Upper lobe of right lung (tissue), 1 donor: Measurements from ENCODE around the gene SLC25A19. TPM values are rescaled to one million over a fixed set of nuclear protein-coding genes. Genes with fewer than 3 reads are reported as not detected.

Source experiments
- ATAC-seq: fragments of 200-7000 bp; cut with Tn5 transposase; one replicate; pipeline ENCODE4 v1.9.1; 2020; ENCODE audit warnings: mild to moderate bottlenecking, moderate library complexity
- DNase-seq: peaks from one replicate; pipeline ENCODE4 v3.0.0-alpha.2; 2020
- H3K27ac ChIP-seq: fragments of 200-600 bp; one replicate; pipeline ENCODE4 v1.8.0; 2022
- H3K27me3 ChIP-seq: fragments of 200-600 bp; one replicate; pipeline ENCODE4 v1.8.0; 2022; ENCODE audit warnings: mild to moderate bottlenecking
- H3K36me3 ChIP-seq: fragments of 200-600 bp; one replicate; pipeline ENCODE4 v1.8.0; 2022
- H3K4me1 ChIP-seq: fragments of 200-600 bp; one replicate; pipeline ENCODE4 v1.8.0; 2022
- H3K4me3 ChIP-seq: fragments of 200-600 bp; one replicate; pipeline ENCODE4 v1.8.0; 2022; ENCODE audit warnings: mild to moderate bottlenecking
- H3K9me3 ChIP-seq: fragments of 200-600 bp; one replicate; pipeline ENCODE4 v1.8.0; 2022
- CTCF ChIP-seq: fragments of 200-600 bp; IDR thresholded peaks from one replicate; pipeline ENCODE4 v1.8.0; 2022; ENCODE audit warnings: antibody characterized with exemption
- intact Hi-C: fragments of 100-400 bp; cut with DNase I; formaldehyde crosslinking; loops from one replicate; pipeline ENCODE4 v1.11.0; 2022
- total RNA-seq: library from RNA; stranded (reverse); fragmentation: NEBNext Ultra II Directional; extraction: Animal tissue kit (Norgen Biotek cat#: 25700); gene quantifications from one replicate; pipeline ENCODE4 v1.2.1, GENCODE V29; 2021
- donor health status: DM: no; HTN: yes; CAD: no; lungs with severe emphysema.

Gene SLC25A19
- total RNA-seq, 1 donor from 2014 or later: 29.4 TPM

- intact Hi-C loops: no loop called here
- no peak for TF ChIP-seq CTCF
- H3K27ac ChIP-seq: no peak overlapping the region
Measured at GRCh38 chr17:75319904-75320691, 30.9 kb upstream of the SLC25A19 start.

GRCh38 chr17:75318615-75319222 lies 29.5 kb upstream of the SLC25A19 start:
- ATAC-seq (no peak), DNase-seq (no peak)
- no peak for TF ChIP-seq CTCF
- H3K9me3 ChIP-seq: no peaks in the 10 kb centered on the region
- H3K4me1 ChIP-seq: peaks cover 6% of the 10 kb centered on the region
- H3K4me3 ChIP-seq: no peak overlapping the region
- H3K27ac ChIP-seq: no peak overlapping the region
- intact Hi-C loops: no loop called here
- peaks cover 43% of the 10 kb centered on the region for H3K36me3 ChIP-seq
- no peaks in the 10 kb centered on the region for H3K27me3 ChIP-seq

More at GRCh38 chr17:75319904-75320691, 30.9 kb upstream of the SLC25A19 start:
- ATAC-seq (no peak), DNase-seq (no peak)
- H3K36me3 ChIP-seq: peaks cover 51% of the 10 kb centered on the region
- H3K27me3 ChIP-seq: no peaks in the 10 kb centered on the region
- no peak overlapping the region for H3K4me3 ChIP-seq
- no peaks in the 10 kb centered on the region for H3K9me3 ChIP-seq
- peaks cover 15% of the 10 kb centered on the region for H3K4me1 ChIP-seq

- intact Hi-C loops: no loop called here
- Histone ChIP-seq H3K4me3 (no peak overlapping the region), H3K27me3 (no peaks in the 10 kb centered on the region), H3K4me1 (peaks cover 4% of the 10 kb centered on the region), H3K9me3 (no peaks in the 10 kb centered on the region), H3K36me3 (peaks cover 43% of the 10 kb centered on the region), H3K27ac (no peak overlapping the region)
- DNase-seq: no peak
- no peak for ATAC-seq
- no peak for TF ChIP-seq CTCF
Measured at GRCh38 chr17:75318211-75318610, 29.0 kb upstream of the SLC25A19 start.

GRCh38 chr17:75317671-75318070 lies 28.4 kb upstream of the SLC25A19 start:
- H3K9me3 ChIP-seq: no peaks in the 10 kb centered on the region
- H3K4me3 ChIP-seq: no peak overlapping the region
- intact Hi-C loops: no loop called here
- H3K36me3 ChIP-seq: peaks cover 43% of the 10 kb centered on the region
- H3K27me3 ChIP-seq: no peaks in the 10 kb centered on the region
- H3K4me1 ChIP-seq: peaks cover 8% of the 10 kb centered on the region
- no peak for DNase-seq
- TF ChIP-seq CTCF: no peak
- ATAC-seq: no peak
- H3K27ac ChIP-seq: no peak overlapping the region

GRCh38 chr17:75316253-75316652 lies 27.0 kb upstream of the SLC25A19 start:
- DNase-seq (no peak), ATAC-seq (no peak)
- Histone ChIP-seq H3K9me3 (no peaks in the 10 kb centered on the region), H3K27me3 (no peaks in the 10 kb centered on the region), H3K4me1 (peaks cover 9% of the 10 kb centered on the region), H3K4me3 (no peak overlapping the region), H3K36me3 (peaks cover 36% of the 10 kb centered on the region), H3K27ac (no peak overlapping the region)
- TF ChIP-seq CTCF: no peak
- intact Hi-C loops: no loop called here
